GM19455 (cell line): Measurements from ENCODE around the gene SMPX.

Source experiments
- ATAC-seq: cut with Tn5 transposase; IDR thresholded peaks from one replicate; pipeline ENCODE4 v1.9.1; 2021; ENCODE audit not compliant: unreplicated experiment

Gene SMPX

DNA sequence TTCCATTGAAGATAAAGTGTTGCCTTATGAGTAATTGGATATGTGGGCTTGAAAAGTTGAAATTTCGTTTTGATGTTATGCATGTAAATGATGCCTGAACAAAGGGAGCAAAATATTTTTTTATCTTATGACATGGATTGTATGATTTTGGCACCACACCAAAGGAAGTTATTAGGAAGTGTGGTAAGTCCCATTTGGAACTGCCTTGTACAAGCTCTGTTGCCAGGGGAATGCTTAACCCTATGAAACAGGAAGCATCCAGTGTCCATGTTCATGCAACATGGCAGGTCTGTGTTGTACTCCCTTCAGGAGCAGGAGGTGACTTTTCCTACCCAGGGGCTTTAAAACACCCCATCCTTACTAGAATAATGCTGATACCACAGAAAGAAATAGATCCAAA, 13.2 kb downstream of the SMPX start:
- ATAC-seq, result no peak

DNA sequence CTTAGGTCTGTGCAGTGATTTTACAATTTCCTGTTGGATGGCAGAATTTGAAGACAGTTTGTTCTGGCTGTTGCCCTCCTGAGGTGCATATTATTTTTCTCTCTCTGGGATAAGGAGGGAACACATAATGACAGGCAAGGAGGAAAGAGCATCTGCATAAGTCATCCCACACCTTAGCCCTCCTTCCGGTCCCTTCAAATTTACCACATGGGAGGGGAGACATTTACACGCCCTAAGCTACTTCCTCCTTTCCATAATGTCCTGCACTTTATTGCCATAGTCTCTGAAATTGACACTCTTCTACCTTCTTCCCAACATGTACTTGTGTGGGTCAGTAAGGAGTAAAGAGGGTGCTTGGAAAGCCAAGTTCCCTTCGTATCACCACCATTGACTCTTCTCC, 13.9 kb downstream of the SMPX start:
- ATAC-seq, result no peak

DNA sequence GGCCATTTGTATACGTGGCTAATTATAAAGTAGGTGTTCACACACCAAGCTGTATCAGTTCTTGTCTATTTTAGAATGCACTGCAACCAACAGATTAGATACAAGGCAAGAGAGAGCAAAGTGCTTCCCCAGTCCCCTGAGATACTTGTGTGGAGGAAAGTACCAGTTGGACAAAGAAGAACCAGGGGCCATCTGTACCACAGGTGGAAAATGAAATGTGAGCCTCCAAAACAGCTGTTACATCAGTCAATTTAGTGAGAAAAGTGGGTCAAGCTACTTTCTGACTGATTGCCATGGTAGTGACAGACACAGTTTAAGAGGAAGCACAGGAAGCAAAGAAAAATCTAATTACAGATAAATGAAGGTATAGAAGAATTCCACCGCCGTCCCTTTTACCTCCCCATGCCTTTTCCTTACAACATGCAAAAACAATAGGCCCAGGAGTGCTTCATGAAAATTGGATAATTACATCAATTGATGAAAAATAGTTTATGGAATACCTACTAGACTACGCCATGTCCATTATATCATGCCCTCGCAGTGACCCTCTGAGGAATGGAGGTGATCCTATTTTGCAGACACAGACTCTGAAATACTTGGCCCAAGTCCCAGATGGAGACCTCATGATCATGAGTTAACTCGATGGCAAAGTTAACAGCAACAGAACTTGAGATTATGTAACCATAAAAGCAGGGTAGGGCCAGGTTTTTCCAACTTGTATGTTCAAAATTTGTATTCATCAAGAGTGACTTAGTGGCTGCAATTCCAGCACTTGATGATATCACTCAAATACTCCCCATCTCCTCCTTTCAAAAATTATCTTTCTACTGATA, 15.8 kb downstream of the SMPX start:
- no peak for ATAC-seq

DNA sequence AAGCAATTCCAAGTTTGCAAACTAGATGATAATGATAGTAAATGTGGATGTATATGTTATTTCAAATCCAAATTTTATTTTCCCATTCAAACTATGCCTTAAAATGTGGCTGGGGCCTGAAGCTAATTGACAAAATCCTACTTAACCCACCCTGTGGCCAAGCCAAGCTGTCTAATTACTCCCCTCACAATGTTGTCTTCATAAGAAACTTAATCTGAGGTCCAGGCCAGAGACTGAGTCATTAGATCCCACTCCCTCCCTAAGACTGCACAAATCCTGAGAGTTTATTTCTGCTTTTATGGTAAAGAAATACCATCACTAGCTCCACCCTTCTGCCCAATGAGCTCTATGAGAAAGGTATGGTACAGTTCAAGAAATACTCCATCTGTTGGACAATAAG, 16.6 kb downstream of the SMPX start:
- ATAC-seq, result no peak

DNA sequence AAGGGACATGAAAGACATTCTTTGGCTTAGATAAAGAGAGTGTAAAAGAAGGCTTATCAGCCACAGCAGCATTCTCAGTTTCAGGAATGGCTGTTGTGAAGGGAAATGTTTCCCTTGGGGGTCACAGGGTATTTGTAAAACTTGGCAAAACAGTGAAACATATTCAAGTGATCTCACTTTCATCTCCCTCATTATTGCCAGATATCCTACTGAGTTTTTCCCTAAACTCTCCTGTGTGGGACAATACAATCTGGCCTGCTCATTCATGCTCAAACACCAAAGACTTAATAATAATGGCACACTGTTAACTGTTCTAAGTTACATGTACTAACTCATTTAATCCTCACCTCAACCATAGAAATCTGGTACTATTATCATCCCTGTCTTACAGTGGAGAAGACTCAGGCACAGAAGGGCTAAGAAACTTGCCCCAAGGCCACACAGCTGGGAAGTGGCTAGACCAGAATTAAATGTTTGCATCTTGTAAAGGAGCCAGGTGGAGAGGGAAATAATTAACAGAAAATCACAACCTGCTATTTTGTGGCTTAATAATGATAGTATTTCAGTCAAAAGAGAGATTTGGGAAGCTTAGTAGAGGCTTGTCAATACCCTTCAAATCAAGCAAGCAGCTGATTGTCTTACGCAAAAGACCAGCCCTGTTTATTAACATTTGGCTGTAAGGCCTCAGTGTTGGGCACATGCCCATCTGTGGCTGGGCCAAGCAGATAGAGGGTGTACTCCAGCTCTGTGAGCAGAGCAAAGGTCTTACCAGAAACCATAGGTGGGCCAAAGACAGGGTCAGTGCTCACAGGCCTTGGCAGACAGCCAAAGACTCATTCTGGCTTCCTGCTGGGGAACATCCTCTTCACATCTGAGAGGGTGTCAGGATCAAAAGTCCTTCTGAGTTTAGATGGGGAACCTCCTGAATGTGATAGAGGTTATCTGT, 17.3 kb downstream of the SMPX start:
- no peak for ATAC-seq

DNA sequence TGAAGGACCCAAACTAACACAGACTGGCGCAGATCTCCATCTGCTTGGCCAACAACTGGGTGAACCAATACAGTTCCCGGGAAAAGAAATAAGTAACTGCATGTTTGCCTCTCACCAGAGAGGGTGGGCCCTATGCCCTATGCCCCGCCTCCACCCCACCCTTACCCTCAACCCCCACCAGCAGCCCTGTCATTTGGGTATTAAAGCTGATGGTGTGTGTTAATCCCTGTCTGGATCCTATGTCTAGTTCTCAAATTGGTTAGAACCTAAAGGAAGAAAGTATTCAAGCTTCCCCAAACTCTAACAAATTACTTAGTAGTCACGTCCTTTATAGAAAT, 19.0 kb downstream of the SMPX start:
- ATAC-seq, result no peak

DNA sequence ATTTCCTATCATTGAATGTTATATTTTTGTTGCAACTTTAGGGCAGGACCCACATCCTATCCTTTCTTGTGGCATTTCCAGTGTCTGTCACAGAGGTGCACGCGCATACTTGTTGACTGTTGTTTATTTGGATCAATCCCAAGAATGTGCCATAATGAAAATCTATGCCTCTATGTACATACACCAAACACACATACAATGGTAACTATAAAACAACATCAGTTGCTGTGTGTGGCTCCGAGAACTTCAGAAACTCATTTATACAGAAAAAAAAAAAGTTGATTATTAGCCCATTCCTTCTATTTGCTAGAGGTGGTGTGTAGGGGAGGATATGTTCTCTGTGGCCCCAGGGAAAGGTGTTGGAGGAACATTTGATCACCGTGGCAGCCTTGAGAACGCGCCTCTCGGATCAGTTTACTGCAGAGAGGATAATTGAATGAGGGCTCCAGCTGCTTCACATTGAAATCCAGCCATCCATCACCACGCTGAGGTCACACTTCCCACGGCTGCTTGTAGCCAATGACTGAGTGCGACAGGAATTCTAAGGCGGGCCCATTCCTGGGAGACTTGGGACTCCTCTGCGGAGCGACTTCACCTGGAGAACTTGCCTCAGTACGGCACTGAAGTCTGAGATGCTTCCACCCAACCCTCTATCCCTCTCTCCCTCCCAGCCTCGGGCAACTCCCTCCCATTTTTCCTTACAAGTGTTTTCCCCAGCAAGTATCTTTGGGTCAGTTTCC, 19.5 kb downstream of the SMPX start:
- no peak for ATAC-seq

DNA sequence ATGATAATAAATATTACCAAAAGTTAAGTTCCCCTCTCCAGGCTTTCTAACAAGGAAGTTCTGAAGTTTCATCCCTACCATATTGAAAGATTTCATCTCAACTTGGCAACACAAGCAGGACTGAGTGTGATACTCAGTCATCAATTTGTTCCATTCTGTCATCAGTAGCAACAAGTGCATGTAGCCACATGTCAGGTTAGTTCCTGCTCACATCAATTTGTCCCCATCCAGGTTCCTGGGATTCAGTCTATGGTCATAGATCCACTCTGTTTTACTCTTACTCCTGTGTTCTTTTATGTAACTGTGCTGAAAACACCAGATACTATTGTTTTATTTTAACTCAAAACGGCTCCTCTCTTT, 22.2 kb downstream of the SMPX start:
- ATAC-seq, result no peak

DNA sequence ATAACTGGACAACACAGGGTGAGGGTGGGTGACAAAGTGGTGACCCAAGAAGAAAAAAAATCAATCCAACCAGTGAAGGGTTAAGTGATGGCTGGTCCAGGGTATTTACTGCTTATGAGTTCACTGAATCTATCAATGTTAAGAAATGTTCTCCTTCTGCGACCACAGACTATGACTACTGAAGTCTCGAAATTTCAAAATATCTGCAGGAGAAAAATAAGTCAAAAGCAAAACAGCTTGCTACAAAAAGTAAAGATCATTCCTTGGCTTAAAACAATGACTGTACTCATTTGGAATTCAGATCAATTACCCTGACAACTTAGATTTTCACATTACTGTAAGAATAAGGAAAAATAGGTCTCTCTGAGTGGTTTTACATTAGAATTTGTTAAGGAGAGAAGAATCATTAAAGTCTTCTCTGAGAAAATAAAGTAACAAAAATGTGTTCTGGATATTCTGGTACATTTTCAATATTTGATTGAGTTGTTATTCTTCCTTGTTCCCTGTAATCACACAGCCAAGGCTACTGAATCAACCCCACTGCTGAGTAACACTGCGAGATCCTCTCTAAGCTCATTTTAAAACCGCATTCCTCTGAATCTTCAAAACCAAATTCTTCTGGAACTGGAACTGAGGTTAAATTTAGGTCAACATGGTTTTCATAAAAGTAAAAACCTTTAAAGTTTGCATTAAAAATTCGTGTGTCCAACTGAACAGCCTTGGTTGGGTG, 22.7 kb downstream of the SMPX start:
- ATAC-seq, result no peak

DNA sequence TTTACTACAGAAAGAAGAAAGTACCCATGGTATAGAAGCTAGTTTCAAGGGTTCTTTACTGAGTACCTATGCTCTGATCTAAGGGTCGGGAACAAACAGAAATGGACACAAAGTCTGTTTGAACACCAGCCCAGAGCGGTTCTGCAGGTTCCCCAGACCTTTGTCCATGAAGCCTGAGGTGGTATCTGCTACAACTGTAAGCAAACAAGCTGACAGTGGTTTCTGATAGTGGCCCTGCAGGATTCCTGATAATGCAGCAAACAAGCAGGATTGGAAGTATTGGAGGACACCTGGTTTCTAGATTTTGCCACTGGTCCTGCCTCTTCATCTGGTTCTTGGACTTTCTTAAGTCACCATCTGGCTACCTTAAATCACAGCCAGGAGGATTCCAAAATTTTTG, 23.7 kb downstream of the SMPX start:
- no peak for ATAC-seq

DNA sequence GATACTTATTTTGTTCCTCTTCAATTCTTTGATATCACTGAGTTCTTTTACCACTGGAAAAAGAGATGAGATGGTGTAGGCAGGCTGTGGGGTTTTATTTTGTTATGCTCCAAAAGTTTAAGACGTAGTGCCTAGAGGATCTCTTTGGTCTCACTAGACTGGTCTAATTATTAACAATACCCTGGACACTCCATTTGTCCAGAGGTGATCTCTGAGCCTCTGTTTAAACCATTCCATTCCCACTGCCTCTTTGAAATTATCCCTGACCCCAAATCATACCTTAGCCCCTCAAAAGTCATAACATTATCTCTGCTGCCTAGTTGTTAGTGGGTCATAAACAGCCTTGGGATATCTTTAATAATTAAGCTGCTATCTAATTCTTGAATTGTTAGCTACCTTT, 24.2 kb downstream of the SMPX start:
- no peak for ATAC-seq

DNA sequence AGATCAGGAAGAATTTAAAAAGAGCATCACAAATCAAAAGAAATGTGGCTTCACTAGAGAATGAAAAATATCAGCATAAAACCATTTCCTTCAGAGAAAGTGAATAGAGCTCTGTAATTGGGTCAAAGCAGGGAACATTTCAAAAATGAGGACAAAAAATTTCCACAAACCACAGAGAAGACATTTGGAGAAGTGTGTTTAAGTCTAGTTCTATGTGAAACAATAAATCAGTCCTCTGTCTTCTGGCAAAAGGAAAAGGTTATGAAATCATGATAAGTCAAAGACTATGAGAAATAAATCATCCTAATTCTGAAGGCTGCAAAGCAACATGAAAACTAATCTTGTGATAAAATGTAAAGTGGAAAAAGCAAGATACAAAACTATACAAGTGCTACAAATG, 27.9 kb downstream of the SMPX start:
- ATAC-seq, result no peak

DNA sequence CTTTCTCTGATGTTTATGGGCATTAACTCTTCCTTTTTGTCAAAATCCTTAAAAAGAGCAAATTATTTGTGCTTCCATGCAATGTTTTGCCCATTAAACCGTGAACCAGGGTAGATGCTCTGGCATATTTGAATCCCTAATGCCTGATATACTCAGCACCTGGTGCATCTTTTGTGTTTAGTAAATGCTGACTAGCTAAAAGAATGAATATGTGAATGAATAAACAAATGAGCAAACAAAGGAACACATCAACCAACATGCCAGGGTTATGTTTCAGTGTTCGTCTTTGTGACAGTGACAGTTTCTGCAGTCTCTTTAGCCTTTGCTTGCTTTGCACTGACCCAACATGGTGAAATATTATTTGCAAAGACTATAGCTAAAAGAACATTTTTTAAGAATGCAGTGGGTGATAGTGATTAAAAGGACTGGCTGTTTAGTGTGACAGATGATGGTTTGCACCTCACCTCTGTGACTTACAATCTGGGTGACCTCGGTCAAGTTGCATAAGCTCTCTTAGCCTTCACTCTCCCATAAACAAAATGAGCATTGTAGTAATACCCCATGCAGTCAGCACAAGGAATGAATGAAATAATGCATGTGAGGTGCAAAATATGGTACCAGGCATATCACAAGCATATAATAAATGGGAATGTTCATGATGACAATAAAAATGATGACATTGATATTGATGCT, 29.5 kb downstream of the SMPX start:
- no peak for ATAC-seq

DNA sequence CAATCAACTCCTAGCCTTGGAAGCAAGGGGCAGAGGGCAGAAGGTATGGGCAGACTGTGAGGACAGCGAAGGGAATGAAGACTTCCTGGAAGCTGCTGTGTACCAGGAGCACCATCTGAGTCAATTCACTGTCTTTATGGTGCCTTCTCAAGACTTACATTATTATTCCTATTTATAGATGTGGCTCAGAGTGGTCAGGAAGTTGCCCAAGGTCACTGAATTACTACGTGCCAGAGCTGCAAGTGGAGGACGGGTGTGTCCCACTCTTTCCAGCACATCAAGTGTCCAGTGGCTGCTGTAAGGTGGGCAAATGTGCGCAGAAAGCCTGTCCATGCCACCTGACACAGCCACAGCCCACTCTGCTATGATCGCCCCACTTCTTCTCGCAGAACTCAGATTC, 32.0 kb downstream of the SMPX start:
- no peak for ATAC-seq

DNA sequence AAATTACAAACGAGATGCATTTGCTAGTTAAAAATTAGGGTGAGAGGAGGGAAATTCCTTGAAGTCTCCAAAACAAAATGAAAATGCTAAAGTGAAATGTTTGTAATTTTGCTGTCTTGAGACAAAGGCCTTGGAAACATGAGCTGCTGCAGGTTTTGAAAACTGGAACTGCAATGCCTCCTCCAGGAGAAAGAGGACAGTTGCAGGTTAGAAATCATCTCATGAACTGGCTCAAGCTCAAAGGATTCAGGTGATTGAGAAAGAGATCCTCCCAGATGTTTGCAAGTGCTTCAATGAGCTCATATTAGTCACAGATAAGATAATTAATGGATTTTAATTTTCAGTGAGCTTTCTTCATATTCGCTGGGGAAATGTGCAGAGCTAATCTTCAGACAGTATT, 32.4 kb downstream of the SMPX start:
- ATAC-seq, result no peak

DNA sequence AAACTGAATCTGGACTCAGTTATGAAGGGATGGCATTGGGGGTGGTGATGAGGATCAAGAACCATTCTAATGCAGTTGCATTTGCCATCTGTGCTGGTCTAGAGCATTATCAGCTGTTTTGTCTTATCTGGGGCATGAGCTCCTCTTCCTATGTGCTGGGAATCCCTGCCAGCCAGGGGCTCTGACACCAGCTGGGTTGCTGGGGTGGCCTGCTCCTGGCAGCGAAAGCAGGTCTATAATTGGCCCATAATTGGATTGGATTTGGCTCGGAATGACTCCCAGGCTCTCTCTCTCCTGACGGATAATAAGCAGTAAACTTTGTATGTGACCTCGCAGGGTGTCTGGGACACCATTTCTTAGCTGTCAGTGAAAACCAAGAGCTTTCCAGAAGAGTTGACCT, 34.1 kb downstream of the SMPX start:
- no peak for ATAC-seq

DNA sequence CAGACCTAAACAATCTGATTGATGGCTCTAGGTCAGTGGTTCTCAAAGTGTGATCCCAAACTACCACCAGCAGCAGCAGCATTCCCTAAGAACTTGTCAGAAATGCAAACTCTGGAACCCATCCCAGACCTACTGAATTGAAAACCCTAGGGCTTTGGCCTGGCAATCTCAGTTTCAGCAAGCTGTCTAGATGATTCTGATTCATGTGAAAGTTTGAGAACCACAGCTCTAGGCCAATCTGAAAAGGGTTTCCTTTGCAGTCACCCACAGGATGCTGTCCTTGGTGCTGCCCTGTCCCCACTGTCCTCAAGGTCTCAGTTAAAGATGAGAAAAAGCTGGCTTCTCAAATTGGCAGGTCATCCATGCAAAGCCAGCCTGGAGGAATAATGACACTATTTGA, 34.8 kb downstream of the SMPX start:
- no peak for ATAC-seq

DNA sequence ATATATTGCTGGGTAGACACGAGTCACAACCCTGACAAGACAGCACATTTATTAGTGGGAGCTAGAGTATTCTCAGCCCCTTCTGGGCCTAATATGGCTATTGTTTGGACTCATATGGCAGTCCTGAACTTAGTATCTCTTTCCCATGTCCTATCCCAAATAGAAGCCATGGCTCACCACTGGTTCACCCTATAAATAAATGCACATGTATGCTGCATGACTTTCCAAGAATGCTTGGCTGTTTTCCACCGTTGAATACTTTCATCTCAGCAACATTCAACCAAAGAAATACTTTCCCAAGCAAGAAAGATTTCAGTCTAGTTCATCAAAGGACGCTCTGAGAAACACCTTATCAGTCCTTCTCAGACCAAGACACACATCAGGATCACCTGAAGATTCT, 36.7 kb downstream of the SMPX start:
- no peak for ATAC-seq

DNA sequence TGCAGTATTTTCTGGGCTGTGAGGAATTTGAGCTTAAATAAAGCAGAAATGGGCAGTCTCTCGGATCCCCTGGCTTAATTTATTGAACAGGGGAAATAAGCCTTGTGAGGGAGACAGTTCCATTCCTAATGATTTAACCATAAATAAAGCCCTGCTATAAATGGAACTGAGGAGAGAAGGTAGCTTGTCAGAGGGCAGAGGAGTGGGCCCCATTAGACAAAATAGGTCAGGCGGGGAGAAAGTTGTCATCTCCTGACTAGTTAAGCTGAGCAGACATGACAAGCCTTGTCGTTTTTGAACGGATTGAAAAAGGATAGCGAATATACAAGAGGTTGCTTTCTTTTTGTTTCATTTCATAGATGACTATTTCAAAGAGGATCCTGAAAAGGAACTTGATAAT, 39.3 kb downstream of the SMPX start:
- ATAC-seq, result no peak

DNA sequence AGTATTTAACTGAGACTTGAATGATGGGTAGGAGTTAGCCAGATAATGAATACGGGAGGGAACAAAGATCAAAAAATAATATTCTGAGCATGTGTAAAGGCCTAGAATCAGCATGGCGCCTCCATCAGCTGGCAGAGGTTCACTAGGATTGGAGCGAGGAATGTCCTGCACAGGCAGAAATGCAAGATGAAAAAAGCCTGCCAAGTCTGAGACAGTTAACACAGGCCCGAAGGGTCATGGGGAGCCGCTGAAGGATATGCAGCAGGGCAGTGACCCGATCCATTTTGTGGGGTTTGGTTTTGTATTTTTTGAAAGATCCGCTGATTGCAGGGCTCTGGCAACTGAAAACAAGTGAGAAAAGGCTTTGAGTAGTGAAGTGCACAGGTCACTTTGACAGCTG, 40.1 kb downstream of the SMPX start:
- ATAC-seq, result no peak

DNA sequence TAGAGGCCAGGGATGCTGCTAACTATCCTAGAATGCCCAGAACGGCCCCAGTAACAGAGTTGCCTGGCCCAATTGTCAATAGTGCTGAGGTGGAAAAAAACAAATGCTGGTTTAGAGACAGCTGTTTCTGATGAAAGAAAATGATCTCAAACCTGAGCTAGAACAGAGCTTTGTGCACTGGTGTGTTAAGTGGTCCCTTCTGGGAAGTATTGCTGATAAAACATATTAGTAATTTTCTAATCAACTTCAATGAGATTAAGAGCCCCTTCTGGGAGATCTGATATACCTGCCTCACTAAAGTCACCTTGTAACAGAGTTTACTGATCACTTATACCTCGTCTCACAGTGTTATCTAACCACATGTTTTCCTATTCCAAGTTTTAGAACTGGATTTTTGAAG, 42.1 kb downstream of the SMPX start:
- no peak for ATAC-seq
